Liver (tissue), 9 donors: ENCODE results near the gene GRIA1. TPM values are rescaled to one million over a fixed set of nuclear protein-coding genes. Genes with fewer than 3 reads are reported as not detected.

Source experiments
- DNase-seq: peaks from one replicate; pipeline ENCODE4 v3.0.0-alpha.2; 2017; ENCODE audit warnings: low spot score
- H3K27ac ChIP-seq, 2 donors: one replicate each; pipeline ENCODE4 v1.7.0; 2013; ENCODE audit warnings: inconsistent platforms in 2 of 2, low read length in 2 of 2, control low read depth in 1 of 2, low read depth in 1 of 2, mild to moderate bottlenecking in 1 of 2
- H3K27me3 ChIP-seq, 4 donors: one replicate each; pipeline versions ENCODE4 v1.6.1 to v1.7.0; 2013; ENCODE audit warnings: low read length in 3 of 4, inconsistent platforms in 1 of 4, mild to moderate bottlenecking in 1 of 4, moderate library complexity in 1 of 4; ENCODE audit not compliant: control insufficient read depth in 4 of 4, insufficient read depth in 4 of 4
- H3K36me3 ChIP-seq, 4 donors: one replicate each; pipeline versions ENCODE4 v1.6.1 to v1.7.0; 2013; ENCODE audit warnings: low read length in 3 of 4, mild to moderate bottlenecking in 3 of 4, low read depth in 1 of 4, moderate library complexity in 1 of 4; ENCODE audit not compliant: control insufficient read depth in 4 of 4, insufficient read depth in 3 of 4
- H3K4me1 ChIP-seq, 4 donors: one replicate each; pipeline versions ENCODE4 v1.6.1 to v1.7.0; 2013; ENCODE audit warnings: low read length in 3 of 4, mild to moderate bottlenecking in 3 of 4, moderate library complexity in 1 of 4; ENCODE audit not compliant: control insufficient read depth in 4 of 4, insufficient read depth in 4 of 4
- H3K4me3 ChIP-seq, 3 donors: one replicate each; pipeline versions ENCODE4 v1.6.1 to v1.7.0; 2013; ENCODE audit warnings: low read length in 3 of 3, control low read depth in 1 of 3, low read depth in 1 of 3, mild to moderate bottlenecking in 1 of 3
- H3K9ac ChIP-seq, 2 donors: one replicate each; pipeline ENCODE4 v1.7.0; 2013; ENCODE audit warnings: low read length in 2 of 2, mild to moderate bottlenecking in 2 of 2, moderate library complexity in 2 of 2, control low read depth in 1 of 2, low read depth in 1 of 2
- H3K9me3 ChIP-seq, 4 donors: one replicate each; pipeline versions ENCODE4 v1.6.1 to v1.7.0; 2013; ENCODE audit warnings: low read length in 3 of 4; ENCODE audit not compliant: control insufficient read depth in 4 of 4
- EGR1 ChIP-seq, 2 donors: IDR thresholded peaks; 2 replicates each; pipeline ENCODE4 v1.6.1; 2016 to 2018; ENCODE audit warnings: antibody characterized with exemption in 2 of 2, low read depth in 2 of 2
- FOXA1 ChIP-seq: IDR thresholded peaks from 2 replicates; pipeline ENCODE4 v1.6.1; 2016; ENCODE audit warnings: antibody characterized with exemption
- FOXA2 ChIP-seq: IDR thresholded peaks from 2 replicates; pipeline ENCODE4 v1.6.1; 2016; ENCODE audit warnings: antibody characterized with exemption
- GABPA ChIP-seq, 2 donors: IDR thresholded peaks in 1 of 2; conservative IDR thresholded peaks in 1 of 2; 2 replicates each; pipeline ENCODE4 v1.6.1; 2016; ENCODE audit warnings: antibody characterized with exemption in 2 of 2, mild to moderate bottlenecking in 1 of 2, moderate library complexity in 1 of 2
- HNF4A ChIP-seq, 2 donors: conservative IDR thresholded peaks; 2 replicates each; pipeline ENCODE4 v1.6.1; 2016; ENCODE audit warnings: antibody characterized with exemption in 2 of 2, mild to moderate bottlenecking in 2 of 2
- HNF4G ChIP-seq: IDR thresholded peaks from 2 replicates; pipeline ENCODE4 v1.6.1; 2016; ENCODE audit warnings: antibody characterized with exemption
- JUND ChIP-seq, 2 donors: IDR thresholded peaks; 2 replicates each; pipeline ENCODE4 v1.6.1; 2016; ENCODE audit warnings: antibody characterized with exemption in 2 of 2
- NR2F2 ChIP-seq: IDR thresholded peaks from 2 replicates; pipeline ENCODE4 v1.6.1; 2016; ENCODE audit warnings: antibody characterized with exemption
- RAD21 ChIP-seq, 2 donors: IDR thresholded peaks; 2 replicates each; pipeline ENCODE4 v1.6.1; 2016; ENCODE audit warnings: antibody characterized with exemption in 2 of 2, mild to moderate bottlenecking in 2 of 2
- REST ChIP-seq: IDR thresholded peaks from 2 replicates; pipeline ENCODE4 v1.6.1; 2016; ENCODE audit warnings: antibody characterized with exemption, mild to moderate bottlenecking
- RXRA ChIP-seq, 2 donors: IDR thresholded peaks; 2 replicates each; pipeline ENCODE4 v1.6.1; 2017 to 2018; ENCODE audit warnings: antibody characterized with exemption in 2 of 2, mild to moderate bottlenecking in 1 of 2
- SP1 ChIP-seq: IDR thresholded peaks from 2 replicates; pipeline ENCODE4 v1.6.1; 2018; ENCODE audit warnings: antibody characterized with exemption, mild to moderate bottlenecking
- TAF1 ChIP-seq: conservative IDR thresholded peaks from 2 replicates; pipeline ENCODE4 v1.6.1; 2016; ENCODE audit warnings: antibody characterized with exemption, mild to moderate bottlenecking
- YY1 ChIP-seq: IDR thresholded peaks from 2 replicates; pipeline ENCODE4 v1.6.1; 2016; ENCODE audit warnings: antibody characterized with exemption, mild to moderate bottlenecking
- ZBTB33 ChIP-seq: IDR thresholded peaks from 2 replicates; pipeline ENCODE4 v1.6.1; 2016; ENCODE audit warnings: antibody characterized with exemption
- WGBS: extraction: QIAGEN DNeasy Blood & Tissue Kit; methylation state at CpG from one replicate; pipeline ENCODE4 v1.1.7; 2013; 5-methylcytosine and 5-hydroxymethylcytosine counted together
- polyA plus RNA-seq, 2 donors: library from polyadenylated mRNA; stranded (reverse) in 1 of 2; unstranded in 1 of 2; fragments of 200-250 nt in 1 of 2; fragments of >200 nt in 1 of 2; fragmentation: Nextera tagmentation in 1 of 2; extraction: Ambion mirVana in 1 of 2; gene quantifications; one replicate each; pipeline versions ENCODE4 v1.2.1 to v1.2.3, GENCODE V29; 2013 to 2015
- total RNA-seq, 2 donors: library from RNA; depleted of rRNA; stranded (reverse); fragments of >200 nt; gene quantifications; one replicate each; pipeline ENCODE4 v1.2.3, GENCODE V29; 2014
- TF ChIP-seq, protein P1 (sequence below): IDR thresholded peaks from 2 replicates; pipeline ENCODE4 v1.6.1; 2016; ENCODE audit warnings: antibody characterized with exemption
- TF ChIP-seq, protein P2 (sequence below): fragments of 150-350 bp; IDR thresholded peaks from 2 replicates; pipeline ENCODE4 v1.5.1; 2017; ENCODE audit warnings: improper control_type of control experiment, low read depth, low read length; ENCODE audit not compliant: missing input control
- TF ChIP-seq, protein P3 (sequence below): IDR thresholded peaks from 2 replicates; pipeline ENCODE4 v1.6.1; 2016; ENCODE audit warnings: antibody characterized with exemption
- donor health status: healthy.
- donor health status: healthy.
- donor health status: healthy.
- donor health status: healthy.
- donor health status: healthy.

The GRIA1 gene
- total and polyA plus RNA-seq, 4 donors, result 0.08 TPM; not detected in 3

- H3K27ac ChIP-seq, result no peak overlapping the region
- no peaks in the 10 kb centered on the region for H3K36me3 ChIP-seq
- no peak for DNase-seq
- H3K27me3 ChIP-seq, result no peaks in the 10 kb centered on the region
- H3K9ac ChIP-seq, result no peak overlapping the region
- H3K4me1 ChIP-seq, result no peaks in the 10 kb centered on the region
- H3K4me3 ChIP-seq, result no peak overlapping the region
- WGBS, result 75% methylated on average over 2 of the region's 2 CpGs
- TF ChIP-seq, protein P1, sequence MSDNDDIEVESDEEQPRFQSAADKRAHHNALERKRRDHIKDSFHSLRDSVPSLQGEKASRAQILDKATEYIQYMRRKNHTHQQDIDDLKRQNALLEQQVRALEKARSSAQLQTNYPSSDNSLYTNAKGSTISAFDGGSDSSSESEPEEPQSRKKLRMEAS, result no peak
- TF ChIP-seq RXRA (IDR thresholded peaks at IDR 0.05) (no peak), ZBTB33 (no peak), TAF1 (no peak), NR2F2 (no peak)
- H3K9me3 ChIP-seq, result no peaks in the 10 kb centered on the region
Measured at GRCh38 chr5:153640293-153640692, 149.8 kb downstream of the GRIA1 start.

- TF ChIP-seq, protein P2, sequence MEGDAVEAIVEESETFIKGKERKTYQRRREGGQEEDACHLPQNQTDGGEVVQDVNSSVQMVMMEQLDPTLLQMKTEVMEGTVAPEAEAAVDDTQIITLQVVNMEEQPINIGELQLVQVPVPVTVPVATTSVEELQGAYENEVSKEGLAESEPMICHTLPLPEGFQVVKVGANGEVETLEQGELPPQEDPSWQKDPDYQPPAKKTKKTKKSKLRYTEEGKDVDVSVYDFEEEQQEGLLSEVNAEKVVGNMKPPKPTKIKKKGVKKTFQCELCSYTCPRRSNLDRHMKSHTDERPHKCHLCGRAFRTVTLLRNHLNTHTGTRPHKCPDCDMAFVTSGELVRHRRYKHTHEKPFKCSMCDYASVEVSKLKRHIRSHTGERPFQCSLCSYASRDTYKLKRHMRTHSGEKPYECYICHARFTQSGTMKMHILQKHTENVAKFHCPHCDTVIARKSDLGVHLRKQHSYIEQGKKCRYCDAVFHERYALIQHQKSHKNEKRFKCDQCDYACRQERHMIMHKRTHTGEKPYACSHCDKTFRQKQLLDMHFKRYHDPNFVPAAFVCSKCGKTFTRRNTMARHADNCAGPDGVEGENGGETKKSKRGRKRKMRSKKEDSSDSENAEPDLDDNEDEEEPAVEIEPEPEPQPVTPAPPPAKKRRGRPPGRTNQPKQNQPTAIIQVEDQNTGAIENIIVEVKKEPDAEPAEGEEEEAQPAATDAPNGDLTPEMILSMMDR, result no peak
- TF ChIP-seq REST, result no peak
- TF ChIP-seq GABPA (IDR thresholded peaks at IDR 0.05 in 1 of 2, conservative IDR thresholded peaks at IDR 0.05 in 1 of 2), result no peak
- TF ChIP-seq HNF4A (conservative IDR thresholded peaks at IDR 0.05), result no peak
- no peak for TF ChIP-seq YY1
- no peak for TF ChIP-seq FOXA1
- no peak for TF ChIP-seq NR2F2
- no peak for TF ChIP-seq JUND (IDR thresholded peaks at IDR 0.05)
- TF ChIP-seq FOXA2, result no peak
- TF ChIP-seq ZBTB33, result no peak
- TF ChIP-seq HNF4G, result no peak
- TF ChIP-seq, protein P3, sequence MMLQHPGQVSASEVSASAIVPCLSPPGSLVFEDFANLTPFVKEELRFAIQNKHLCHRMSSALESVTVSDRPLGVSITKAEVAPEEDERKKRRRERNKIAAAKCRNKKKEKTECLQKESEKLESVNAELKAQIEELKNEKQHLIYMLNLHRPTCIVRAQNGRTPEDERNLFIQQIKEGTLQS, result no peak
- TF ChIP-seq SP1, result no peak
- TF ChIP-seq RAD21 (IDR thresholded peaks at IDR 0.05), result no peak
- TF ChIP-seq, protein P1, result no peak
- TF ChIP-seq EGR1 (IDR thresholded peaks at IDR 0.05; ENCODE audit: low read depth in 2 of 2), result no peak
- TF ChIP-seq RXRA (IDR thresholded peaks at IDR 0.05), result no peak
- no peak overlapping the region for H3K4me3 ChIP-seq
- no peak overlapping the region for H3K27ac ChIP-seq
- H3K9me3 ChIP-seq, result no peaks in the 10 kb centered on the region
- 66% methylated on average over 4 of the region's 4 CpGs for WGBS
- no peaks in the 10 kb centered on the region for H3K4me1 ChIP-seq
- no peak overlapping the region for H3K9ac ChIP-seq
- H3K36me3 ChIP-seq, result no peaks in the 10 kb centered on the region
- H3K27me3 ChIP-seq, result no peaks in the 10 kb centered on the region
- no peak for DNase-seq
Measured at GRCh38 chr5:153641183-153641688, 150.8 kb downstream of the GRIA1 start.
